Putamen (tissue), 1 donor: ENCODE results near the gene DNASE2.
"Not testable (repeated sequence)": the region's sequence is repeated elsewhere in the genome, so short reads cannot be mapped to it uniquely, and the experiment has no call there.

Experiments used
- DNase-seq: peaks from one replicate; pipeline ENCODE4 v3.0.0-alpha.2; 2016; ENCODE audit warnings: low spot score

The DNASE2 gene, protein sequence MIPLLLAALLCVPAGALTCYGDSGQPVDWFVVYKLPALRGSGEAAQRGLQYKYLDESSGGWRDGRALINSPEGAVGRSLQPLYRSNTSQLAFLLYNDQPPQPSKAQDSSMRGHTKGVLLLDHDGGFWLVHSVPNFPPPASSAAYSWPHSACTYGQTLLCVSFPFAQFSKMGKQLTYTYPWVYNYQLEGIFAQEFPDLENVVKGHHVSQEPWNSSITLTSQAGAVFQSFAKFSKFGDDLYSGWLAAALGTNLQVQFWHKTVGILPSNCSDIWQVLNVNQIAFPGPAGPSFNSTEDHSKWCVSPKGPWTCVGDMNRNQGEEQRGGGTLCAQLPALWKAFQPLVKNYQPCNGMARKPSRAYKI

DNA sequence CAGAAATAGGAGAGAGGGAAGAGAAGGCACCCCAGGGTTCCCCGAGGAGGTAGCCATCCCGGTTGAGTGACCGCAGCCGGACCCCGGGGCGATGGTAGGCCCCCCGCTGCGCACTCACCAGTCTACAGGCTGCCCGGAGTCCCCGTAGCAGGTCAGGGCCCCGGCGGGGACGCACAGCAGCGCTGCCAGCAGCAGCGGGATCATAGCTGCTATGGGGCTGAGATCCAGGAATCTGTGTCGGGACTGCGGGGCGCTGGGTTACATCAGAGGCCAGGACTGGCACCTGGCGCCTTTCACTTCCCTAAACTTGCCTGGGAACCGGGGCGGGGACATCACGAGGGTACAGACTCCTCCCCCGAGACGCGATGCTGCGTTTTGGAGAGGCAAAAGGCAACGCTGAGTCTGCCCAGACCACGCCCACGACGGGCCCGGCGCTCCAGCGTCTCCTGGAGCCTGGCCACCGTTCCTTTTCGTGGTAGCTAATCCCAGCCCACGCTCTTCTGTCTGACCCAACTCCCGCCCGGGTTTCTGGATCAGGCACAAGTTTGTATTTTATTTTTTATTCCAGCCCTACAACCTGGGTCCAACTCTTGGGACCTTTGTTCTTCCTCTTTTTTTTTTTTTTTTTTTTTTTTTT, at the start of gene DNASE2:
TSS of gene DNASE2 (minus strand) at position 278 of the 637 bp plus-strand sequence. CDS start at position 204, 74 bp downstream.
- DNase-seq = peak; percentile 86

GRCh38 chr19:12930002-12930645, 48.9 kb upstream of the DNASE2 start:
- no peak for DNase-seq

GRCh38 chr19:12924621-12925310, 43.5 kb upstream of the DNASE2 start:
- no peak for DNase-seq

DNA sequence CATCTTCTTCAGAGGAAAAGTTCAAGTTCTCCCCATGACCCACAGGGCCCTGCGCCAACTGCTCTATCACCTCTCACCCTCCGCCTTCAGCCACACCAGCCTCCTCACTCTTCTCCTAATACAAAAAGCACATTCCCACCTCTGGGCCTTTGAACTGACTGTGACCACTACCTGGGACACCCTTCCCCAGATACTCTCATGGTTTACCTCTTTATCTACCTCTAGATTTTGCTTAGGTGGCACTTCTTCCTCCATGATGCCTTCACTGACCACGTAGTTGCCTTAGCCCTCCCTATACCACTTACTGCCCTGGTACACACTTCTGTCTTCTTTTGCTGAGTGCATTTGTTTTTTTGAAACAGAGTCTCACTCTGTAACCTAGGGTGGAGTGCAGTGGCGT, 41.7 kb upstream of the DNASE2 start:
- no peak for DNase-seq

DNA sequence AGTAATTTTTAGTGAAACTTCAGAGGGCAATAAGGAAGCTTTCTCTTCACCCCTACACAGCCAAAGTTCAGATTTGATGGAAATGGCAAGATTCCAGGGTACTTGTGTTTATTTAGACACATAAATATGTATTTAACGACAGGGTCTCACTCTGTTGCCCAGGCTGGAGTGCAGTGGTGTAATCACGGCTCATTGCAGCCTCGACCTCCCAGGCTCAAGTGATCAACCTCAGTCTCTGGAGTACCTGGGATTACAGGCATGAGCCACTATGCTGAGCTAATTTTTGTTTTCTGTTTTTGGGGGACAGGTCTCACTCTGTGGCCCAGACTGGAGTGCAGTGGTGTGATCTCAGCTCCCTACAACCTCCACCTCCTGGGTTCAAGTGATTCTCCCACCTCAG, 39.8 kb upstream of the DNASE2 start:
- no peak for DNase-seq

- DNase-seq = no peak
Measured at GRCh38 chr19:12918253-12918652, 37.0 kb upstream of the DNASE2 start.

- not testable (repeated sequence) for DNase-seq
Measured at GRCh38 chr19:12915860-12916259, 34.6 kb upstream of the DNASE2 start.

DNA sequence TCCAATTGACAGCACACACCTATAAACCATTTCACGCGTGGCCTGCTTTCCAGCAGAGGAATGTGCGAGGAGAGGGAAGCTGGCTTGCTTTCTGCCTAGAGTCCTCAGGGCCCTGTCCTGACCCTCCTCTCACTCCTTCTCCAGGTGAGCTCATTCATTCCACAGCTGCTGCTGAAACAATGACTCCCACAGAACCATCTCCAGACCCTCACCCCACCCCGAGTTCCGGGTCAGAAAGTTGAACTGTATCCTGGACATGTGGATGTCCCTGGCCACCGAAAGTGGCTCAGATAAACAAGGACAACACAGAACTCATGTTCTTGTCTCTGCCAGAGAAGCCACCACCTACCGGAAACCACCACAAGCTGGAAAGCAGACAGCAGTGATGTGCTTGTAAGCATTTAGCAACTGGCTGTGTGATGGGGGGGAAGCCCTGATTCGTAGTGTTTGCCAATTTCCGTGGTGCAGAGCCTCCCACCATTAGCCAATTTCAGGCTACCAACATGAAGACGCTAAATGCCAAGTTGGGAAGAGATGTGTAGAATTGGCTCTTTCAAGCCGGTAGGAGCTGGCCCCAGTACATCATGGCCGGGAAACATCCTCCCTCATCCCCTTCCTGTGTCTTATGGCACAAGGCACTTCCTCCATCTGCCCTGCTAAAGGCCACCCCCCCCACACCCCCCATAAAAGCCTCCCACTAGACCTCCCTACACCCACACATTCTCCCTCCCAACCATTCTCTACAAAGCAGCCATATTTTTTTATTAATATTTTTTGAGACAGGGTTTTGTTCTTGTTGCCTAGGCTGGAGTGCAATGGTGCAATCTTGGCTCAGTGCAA, 32.8 kb upstream of the DNASE2 start:
- DNase-seq = no peak

DNA sequence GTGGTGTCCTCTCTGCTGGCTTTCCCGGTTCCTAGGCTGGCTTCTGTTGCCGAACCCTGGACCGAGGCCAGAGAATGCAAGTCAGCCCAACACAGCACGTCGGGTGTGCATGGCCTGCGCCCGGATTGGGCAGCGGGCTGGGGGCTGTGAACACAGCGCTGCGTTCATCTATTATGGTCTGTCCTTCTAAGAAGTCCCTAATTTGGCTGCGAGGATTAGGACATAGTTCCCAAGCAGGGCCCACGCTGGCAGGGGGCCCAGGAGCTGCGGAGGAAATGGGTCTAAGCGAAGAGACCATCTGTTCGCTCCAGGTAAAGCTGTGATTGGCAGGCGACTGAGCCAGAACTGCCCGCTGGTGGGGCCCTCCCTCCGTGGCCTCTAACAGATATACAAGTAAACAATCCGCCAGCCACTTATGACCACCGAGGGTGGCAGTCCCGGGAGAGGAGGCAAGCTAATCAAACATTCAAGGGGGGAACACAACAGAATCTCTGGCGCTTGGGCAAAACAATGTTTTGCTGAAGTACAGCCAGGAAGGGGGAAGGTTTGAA, 31.8 kb upstream of the DNASE2 start:
- DNase-seq = peak; percentile 83

GRCh38 chr19:12912571-12912970, 31.3 kb upstream of the DNASE2 start:
- DNase-seq = no peak

- no peak for DNase-seq
Measured at GRCh38 chr19:12907166-12907565, 25.9 kb upstream of the DNASE2 start.

DNA sequence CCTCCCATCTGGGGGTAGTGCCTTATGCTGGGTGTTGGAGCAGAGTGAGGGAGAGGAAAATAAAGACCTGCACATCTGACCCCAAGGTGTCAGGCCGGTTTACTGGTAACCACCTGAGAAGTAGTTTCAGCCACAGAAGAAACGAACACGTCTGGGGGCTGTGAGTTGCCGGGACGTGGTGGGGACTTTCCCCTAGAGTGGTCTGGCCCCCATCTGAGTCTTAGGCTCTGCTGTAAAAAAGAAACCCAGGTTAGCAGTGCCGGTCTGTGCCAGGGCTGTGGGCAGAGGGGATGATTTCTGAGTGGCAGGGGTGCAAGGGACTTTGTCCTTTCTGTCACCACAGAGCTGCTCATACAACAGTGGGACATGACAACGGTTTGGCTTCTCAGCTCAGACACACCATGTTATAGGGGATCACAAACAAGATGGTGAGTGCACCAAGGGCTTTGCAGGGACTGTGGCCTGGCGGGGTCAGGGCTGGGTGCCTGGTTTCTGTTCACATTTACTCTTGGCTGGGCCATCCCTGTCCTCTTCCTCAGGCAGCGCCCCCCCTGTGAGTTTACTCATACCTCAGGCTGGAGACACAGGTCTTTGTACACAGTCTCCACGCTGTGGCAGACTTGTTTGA, 18.8 kb upstream of the DNASE2 start:
- no peak for DNase-seq

GRCh38 chr19:12896460-12896859, 15.2 kb upstream of the DNASE2 start:
- DNase-seq = no peak

DNA sequence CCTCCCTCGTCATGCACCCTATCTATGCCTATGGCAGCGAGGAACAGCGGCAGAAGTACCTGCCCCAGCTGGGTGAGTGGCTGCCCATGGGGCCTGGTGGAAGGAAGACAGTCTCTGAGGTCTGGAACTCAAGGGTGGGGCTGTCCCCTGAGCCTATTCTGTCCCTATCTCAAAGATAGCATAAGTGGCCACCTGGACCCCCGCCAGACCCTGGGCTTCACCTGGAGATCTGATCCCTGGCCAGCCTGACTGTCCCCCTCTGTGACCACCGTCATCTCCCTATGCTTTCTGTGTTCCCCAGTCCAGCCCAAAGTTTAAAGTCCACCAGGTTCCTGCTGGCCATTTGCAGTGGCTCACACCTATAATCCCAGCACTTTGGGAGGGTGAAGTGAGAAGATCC, 12.3 kb upstream of the DNASE2 start:
- DNase-seq = no peak

DNA sequence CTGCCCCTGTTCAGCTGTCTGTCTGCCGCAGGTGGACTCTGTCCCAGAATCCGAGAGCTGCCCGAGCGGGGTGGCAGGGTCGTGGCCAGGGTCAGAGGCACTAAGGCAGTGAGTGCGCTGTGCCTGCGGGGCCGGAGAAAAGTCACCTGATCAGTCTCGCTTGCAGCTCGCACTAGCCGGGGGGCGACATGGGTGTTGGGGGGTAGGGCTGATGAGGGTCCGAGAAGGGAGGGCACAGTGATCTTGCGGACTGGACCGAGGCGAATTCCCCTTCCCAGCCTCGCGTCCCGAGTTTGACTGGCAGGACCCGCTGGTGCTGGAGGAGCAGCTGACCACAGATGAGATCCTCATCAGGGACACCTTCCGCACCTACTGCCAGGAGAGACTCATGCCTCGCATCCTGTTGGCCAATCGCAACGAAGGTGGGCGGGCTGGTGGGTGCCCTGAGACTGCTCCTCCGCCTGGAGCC, 10.3 kb upstream of the DNASE2 start:
- DNase-seq = no peak

DNA sequence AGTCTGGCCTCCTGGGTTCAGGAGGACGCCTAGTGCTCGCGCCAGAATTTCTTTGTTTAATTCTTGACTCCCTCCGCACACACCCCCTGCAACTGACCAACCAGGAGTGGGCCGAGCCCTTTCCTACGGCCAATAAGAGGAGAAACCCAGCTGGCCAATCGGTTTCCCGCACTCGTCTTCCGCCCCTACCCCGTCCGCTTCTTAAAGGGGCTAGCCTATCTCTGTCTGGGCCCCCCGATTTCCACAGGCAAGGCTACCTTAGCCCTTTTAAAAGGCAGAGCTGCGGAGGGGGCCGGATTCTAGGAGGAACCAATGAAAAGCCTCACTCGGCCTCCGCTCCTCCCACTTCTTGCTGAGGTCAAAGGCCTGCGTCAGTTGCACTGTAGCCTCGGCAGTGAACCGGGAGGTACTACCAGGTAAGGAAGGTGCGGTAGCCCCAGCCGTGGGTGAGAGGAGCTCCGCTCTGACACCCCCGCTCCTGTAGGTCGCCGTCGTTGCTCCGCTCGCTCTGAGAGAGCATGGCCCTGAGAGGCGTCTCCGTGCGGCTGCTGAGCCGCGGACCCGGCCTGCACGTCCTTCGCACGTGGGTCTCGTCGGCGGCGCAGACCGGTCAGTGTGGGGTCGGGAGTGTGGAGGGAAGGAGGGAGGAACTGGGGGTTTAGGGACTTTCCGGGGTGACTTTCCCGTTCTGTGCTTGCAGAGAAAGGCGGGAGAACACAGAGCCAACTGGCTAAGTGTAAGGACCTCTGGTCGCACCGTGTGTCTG, 9.7 kb upstream of the DNASE2 start, which contains the start of gene GCDH:
TSS of gene GCDH (plus strand) at position 374 of the 766 bp plus-strand sequence. CDS start at position 519, 145 bp downstream.
- DNase-seq = peak; percentile 99

DNA sequence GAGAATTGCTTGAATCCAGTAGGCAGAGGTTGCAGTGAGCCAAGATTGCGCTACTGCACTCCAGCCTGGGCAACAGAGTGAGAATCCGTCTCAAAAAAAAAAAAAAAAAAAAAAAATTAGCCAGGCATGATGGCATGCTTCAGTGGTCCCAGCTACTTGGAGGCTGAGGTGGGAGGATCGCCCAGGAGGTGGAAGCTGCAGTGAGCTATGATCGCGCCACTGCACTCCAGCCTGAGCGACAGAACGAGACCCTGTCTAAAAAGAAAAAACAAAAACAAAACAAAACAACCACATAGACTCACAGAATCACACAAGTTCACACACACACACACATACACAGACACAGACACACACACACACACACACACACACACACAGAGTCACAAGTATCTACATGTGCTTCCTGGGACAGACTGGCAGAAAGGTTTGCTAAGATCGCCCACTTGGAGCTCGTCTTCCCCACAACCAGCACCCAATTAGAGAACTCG, 9.1 kb upstream of the DNASE2 start:
- DNase-seq = not testable (repeated sequence)

GRCh38 chr19:12888006-12888603, 6.9 kb upstream of the DNASE2 start:
- no peak for DNase-seq
